Mesendoderm (in vitro differentiated cells): ENCODE results near the gene ARHGEF1.

ENCODE experiments used
- small RNA-seq: library from polyadenylated mRNA; stranded (forward); fragments of <200 nt; extraction: miRNeasy Mini kit (QIAGEN cat#:217004); gene quantifications from one replicate; pipeline ENCODE3, GENCODE V24; 2013; ENCODE audit not compliant: insufficient read depth

ARHGEF1 gene

Small RNAs within 50 kb of the gene (small RNA-seq; reads per million reads assigned to genes)
- 1.3 reads per million for gene MIR6797
